ENCODE measurements around the gene TTI1. TPM values are rescaled to one million over a fixed set of nuclear protein-coding genes. Genes with fewer than 3 reads are reported as not detected.

The TTI1 gene
- total and polyA plus RNA-seq, 9 of the 15 experiments (the other 6 are each of a cell fraction or from before 2014, with no cell fraction given), result 9.8 to 55.1 (median 39.4) TPM

DNA sequence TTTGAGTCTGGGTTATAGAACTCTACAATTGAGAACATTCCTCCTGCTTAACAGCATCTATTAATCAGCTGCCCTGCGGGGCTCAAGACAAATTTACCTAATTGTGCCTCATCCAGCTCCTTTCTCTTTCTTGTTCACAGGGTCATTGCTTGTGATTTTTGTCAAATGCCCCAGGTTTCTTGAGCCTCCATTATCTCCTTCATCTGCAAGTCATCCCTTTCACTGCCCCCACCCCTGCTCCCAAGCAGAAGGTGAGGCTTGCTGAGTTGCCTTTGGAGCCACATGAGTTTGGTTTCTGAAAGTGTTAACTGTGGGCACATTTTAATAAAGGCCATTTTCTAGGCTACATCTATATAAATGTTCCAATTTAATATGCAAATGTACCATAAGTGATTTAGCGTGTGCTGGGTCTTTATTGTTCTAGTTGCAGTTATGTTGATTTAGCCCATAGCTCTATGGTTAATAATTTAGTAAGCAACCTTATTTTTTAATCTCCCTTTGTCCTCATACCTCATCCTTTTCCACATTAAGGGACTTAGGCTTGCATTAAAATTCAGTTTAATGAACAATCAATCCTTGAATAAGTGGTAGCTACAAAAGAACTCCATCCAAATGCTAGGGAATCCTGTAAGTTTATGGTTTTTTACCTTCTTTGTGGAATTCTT is 74.3 kb downstream of the TTI1 start (continued):
- TF ChIP-seq, protein P1, sequence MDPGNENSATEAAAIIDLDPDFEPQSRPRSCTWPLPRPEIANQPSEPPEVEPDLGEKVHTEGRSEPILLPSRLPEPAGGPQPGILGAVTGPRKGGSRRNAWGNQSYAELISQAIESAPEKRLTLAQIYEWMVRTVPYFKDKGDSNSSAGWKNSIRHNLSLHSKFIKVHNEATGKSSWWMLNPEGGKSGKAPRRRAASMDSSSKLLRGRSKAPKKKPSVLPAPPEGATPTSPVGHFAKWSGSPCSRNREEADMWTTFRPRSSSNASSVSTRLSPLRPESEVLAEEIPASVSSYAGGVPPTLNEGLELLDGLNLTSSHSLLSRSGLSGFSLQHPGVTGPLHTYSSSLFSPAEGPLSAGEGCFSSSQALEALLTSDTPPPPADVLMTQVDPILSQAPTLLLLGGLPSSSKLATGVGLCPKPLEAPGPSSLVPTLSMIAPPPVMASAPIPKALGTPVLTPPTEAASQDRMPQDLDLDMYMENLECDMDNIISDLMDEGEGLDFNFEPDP (CRISPR knock-in tag; IDR thresholded peaks at IDR 0.05), result no peak
- no peak for TF ChIP-seq TCF7 (IDR thresholded peaks at IDR 0.05; ENCODE audit: borderline replicate concordance)
- TF ChIP-seq SIX5 (IDR thresholded peaks at IDR 0.05; ENCODE audit: borderline replicate concordance in 1 of 2, insufficient read depth in 1 of 2, low read depth in 1 of 2, low read length in 2 of 2), result no peak
- TF ChIP-seq ZNF23 (CRISPR knock-in tag; IDR thresholded peaks at IDR 0.05), result no peak
- TF ChIP-seq, protein P2, sequence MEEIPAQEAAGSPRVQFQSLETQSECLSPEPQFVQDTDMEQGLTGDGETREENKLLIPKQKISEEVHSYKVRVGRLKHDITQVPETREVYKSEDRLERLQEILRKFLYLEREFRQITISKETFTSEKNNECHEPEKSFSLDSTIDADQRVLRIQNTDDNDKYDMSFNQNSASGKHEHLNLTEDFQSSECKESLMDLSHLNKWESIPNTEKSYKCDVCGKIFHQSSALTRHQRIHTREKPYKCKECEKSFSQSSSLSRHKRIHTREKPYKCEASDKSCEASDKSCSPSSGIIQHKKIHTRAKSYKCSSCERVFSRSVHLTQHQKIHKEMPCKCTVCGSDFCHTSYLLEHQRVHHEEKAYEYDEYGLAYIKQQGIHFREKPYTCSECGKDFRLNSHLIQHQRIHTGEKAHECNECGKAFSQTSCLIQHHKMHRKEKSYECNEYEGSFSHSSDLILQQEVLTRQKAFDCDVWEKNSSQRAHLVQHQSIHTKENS (CRISPR knock-in tag; IDR thresholded peaks at IDR 0.05), result no peak
- TF ChIP-seq, protein P3, sequence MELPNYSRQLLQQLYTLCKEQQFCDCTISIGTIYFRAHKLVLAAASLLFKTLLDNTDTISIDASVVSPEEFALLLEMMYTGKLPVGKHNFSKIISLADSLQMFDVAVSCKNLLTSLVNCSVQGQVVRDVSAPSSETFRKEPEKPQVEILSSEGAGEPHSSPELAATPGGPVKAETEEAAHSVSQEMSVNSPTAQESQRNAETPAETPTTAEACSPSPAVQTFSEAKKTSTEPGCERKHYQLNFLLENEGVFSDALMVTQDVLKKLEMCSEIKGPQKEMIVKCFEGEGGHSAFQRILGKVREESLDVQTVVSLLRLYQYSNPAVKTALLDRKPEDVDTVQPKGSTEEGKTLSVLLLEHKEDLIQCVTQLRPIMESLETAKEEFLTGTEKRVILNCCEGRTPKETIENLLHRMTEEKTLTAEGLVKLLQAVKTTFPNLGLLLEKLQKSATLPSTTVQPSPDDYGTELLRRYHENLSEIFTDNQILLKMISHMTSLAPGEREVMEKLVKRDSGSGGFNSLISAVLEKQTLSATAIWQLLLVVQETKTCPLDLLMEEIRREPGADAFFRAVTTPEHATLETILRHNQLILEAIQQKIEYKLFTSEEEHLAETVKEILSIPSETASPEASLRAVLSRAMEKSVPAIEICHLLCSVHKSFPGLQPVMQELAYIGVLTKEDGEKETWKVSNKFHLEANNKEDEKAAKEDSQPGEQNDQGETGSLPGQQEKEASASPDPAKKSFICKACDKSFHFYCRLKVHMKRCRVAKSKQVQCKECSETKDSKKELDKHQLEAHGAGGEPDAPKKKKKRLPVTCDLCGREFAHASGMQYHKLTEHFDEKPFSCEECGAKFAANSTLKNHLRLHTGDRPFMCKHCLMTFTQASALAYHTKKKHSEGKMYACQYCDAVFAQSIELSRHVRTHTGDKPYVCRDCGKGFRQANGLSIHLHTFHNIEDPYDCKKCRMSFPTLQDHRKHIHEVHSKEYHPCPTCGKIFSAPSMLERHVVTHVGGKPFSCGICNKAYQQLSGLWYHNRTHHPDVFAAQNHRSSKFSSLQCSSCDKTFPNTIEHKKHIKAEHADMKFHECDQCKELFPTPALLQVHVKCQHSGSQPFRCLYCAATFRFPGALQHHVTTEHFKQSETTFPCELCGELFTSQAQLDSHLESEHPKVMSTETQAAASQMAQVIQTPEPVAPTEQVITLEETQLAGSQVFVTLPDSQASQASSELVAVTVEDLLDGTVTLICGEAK (IDR thresholded peaks at IDR 0.05), result no peak
- TF ChIP-seq, protein P3 (CRISPR knock-in tag; IDR thresholded peaks at IDR 0.05), result no peak
- no peak for TF ChIP-seq LCOR (CRISPR knock-in tag; IDR thresholded peaks at IDR 0.05)
- TF ChIP-seq CBFB (CRISPR knock-in tag; IDR thresholded peaks at IDR 0.05), result no peak
- no peak for TF ChIP-seq ILF3 (IDR thresholded peaks at IDR 0.05; ENCODE audit: borderline replicate concordance)
- no peak for TF ChIP-seq HDAC2 (IDR thresholded peaks at IDR 0.05)
- TF ChIP-seq MEF2D (tag; conservative IDR thresholded peaks at IDR 0.05; ENCODE audit: low read depth), result no peak
- no peak for TF ChIP-seq NEUROD1 (IDR thresholded peaks at IDR 0.05; ENCODE audit: borderline replicate concordance, low read depth, low read length, partially characterized antibody)
